IMR-90 (cell line): Measurements from ENCODE around the gene PPP2R1B. TPM values are rescaled to one million over a fixed set of nuclear protein-coding genes. Genes with fewer than 3 reads are reported as not detected.

Experiments used
- ATAC-seq: fragments of 200-7000 bp; cut with Tn5 transposase; 2 replicates; pipeline ENCODE4 v1.9.1; 2020; ENCODE audit warnings: low read depth, mild to moderate bottlenecking, moderate library complexity
- BruUV-seq: library from RNA; stranded (reverse); fragments of 400-500 nt; replicated peaks from 2 replicates; lab custom pipeline; 2021; lab: Mats Ljungman, UMichigan
- CTCF ChIA-PET: fragments of 300-600 bp; formaldehyde crosslinking; extraction: SDS; loops from one replicate; lab custom pipeline; 2021; ENCODE audit warnings: antibody characterized with exemption; lab: Yijun Ruan, JAX
- POLR2A ChIA-PET: fragments of 300-600 bp; sonication (Branson Sonifier 250); formaldehyde crosslinking; loops from one replicate; lab custom pipeline; 2022; ENCODE audit warnings: antibody characterized with exemption; ENCODE audit not compliant: unreplicated experiment; lab: Charles Lee
- DNase-seq: peaks from one replicate; pipeline ENCODE4 v3.0.0; 2013
- H2AFZ ChIP-seq: replicated peaks from 2 replicates; pipeline ENCODE3; 2013; ENCODE audit warnings: low read length, mild to moderate bottlenecking; ENCODE audit not compliant: poor library complexity
- H2AK5ac ChIP-seq: 2 replicates; pipeline ENCODE4 v1.6.1; 2013; ENCODE audit warnings: low read depth, low read length, inconsistent platforms
- H2AK9ac ChIP-seq: replicated peaks from 2 replicates; pipeline ENCODE3; 2013; ENCODE audit warnings: mild to moderate bottlenecking, low read depth, low read length, moderate library complexity; ENCODE audit not compliant: poor library complexity
- H2BK120ac ChIP-seq: 2 replicates; pipeline ENCODE4 v1.6.1; 2013; ENCODE audit warnings: low read depth, low read length, inconsistent platforms
- H2BK15ac ChIP-seq: 3 replicates; pipeline ENCODE4 v1.6.1; 2013; ENCODE audit warnings: low read depth, low read length, inconsistent platforms
- H2BK20ac ChIP-seq: 2 replicates; pipeline ENCODE4 v1.6.1; 2013; ENCODE audit warnings: low read depth, mild to moderate bottlenecking, inconsistent platforms, low read length, moderate library complexity
- H2BK5ac ChIP-seq: 2 replicates; pipeline ENCODE4 v1.6.1; 2013; ENCODE audit warnings: mild to moderate bottlenecking, low read depth, low read length, inconsistent platforms; ENCODE audit not compliant: poor library complexity, severe bottlenecking
- H3K14ac ChIP-seq: replicated peaks from 2 replicates; pipeline ENCODE4 v1.6.1; 2013; ENCODE audit warnings: low read depth, low read length, inconsistent platforms
- H3K18ac ChIP-seq: 2 replicates; pipeline ENCODE4 v1.6.1; 2013; ENCODE audit warnings: low read depth, low read length, control low read depth
- H3K23ac ChIP-seq: 2 replicates; pipeline ENCODE4 v1.6.1; 2013; ENCODE audit warnings: low read depth, low read length, inconsistent platforms
- H3K27ac ChIP-seq: 2 replicates; pipeline ENCODE4 v1.5.1; 2013; ENCODE audit warnings: mild to moderate bottlenecking, control low read depth, low read length; ENCODE audit not compliant: insufficient read depth
- H3K27me3 ChIP-seq: 2 replicates; pipeline ENCODE4 v1.6.1; 2013; ENCODE audit warnings: low read length; ENCODE audit not compliant: control insufficient read depth, insufficient read depth
- H3K36me3 ChIP-seq: 2 replicates; pipeline ENCODE4 v1.6.1; 2013; ENCODE audit warnings: low read length, mixed read lengths; ENCODE audit not compliant: control insufficient read depth, insufficient read depth
- H3K4ac ChIP-seq: 2 replicates; pipeline ENCODE4 v1.6.1; 2013; ENCODE audit warnings: low read depth, low read length, inconsistent platforms
- H3K4me1 ChIP-seq: 2 replicates; pipeline ENCODE4 v1.6.1; 2013; ENCODE audit warnings: low read length, mixed read lengths; ENCODE audit not compliant: control insufficient read depth, insufficient read depth
- H3K4me2 ChIP-seq: 2 replicates; pipeline ENCODE4 v1.6.1; 2013; ENCODE audit warnings: low read depth, mild to moderate bottlenecking, control low read depth, low read length, moderate library complexity
- H3K4me3 ChIP-seq: 2 replicates; pipeline ENCODE4 v1.5.1; 2013; ENCODE audit warnings: low read depth, mild to moderate bottlenecking, control low read depth, low read length, moderate library complexity; ENCODE audit not compliant: insufficient read depth
- H3K56ac ChIP-seq: 2 replicates; pipeline ENCODE4 v1.6.1; 2013; ENCODE audit warnings: low read length, inconsistent platforms; ENCODE audit not compliant: insufficient read depth; ENCODE audit errors: extremely low read depth
- H3K79me1 ChIP-seq, 2 experiments: 2 replicates each; pipeline ENCODE4 v1.6.1; 2013; ENCODE audit warnings: low read length in 2 of 2, inconsistent platforms in 1 of 2, low read depth in 1 of 2
- H3K9ac ChIP-seq: 2 replicates; pipeline ENCODE4 v1.6.1; 2013; ENCODE audit warnings: low read depth, low read length, control low read depth
- H3K9me1 ChIP-seq: 2 replicates; pipeline ENCODE4 v1.6.1; 2013; ENCODE audit warnings: low read length, inconsistent platforms; ENCODE audit not compliant: insufficient read depth
- H3K9me3 ChIP-seq: 2 replicates; pipeline ENCODE4 v1.6.1; 2013; ENCODE audit warnings: low read length; ENCODE audit not compliant: control insufficient read depth, insufficient read depth
- H4K20me1 ChIP-seq: 2 replicates; pipeline ENCODE4 v1.6.1; 2013; ENCODE audit warnings: low read length, inconsistent platforms; ENCODE audit not compliant: insufficient read depth
- H4K5ac ChIP-seq: 2 replicates; pipeline ENCODE4 v1.6.1; 2013; ENCODE audit warnings: mild to moderate bottlenecking, low read depth, low read length, control low read depth
- H4K8ac ChIP-seq, 2 experiments: 2 replicates each; pipeline ENCODE4 v1.6.1; 2013; ENCODE audit warnings: low read depth in 2 of 2, low read length in 2 of 2, control low read depth in 1 of 2, inconsistent platforms in 1 of 2
- H4K91ac ChIP-seq: 2 replicates; pipeline ENCODE4 v1.6.1; 2013; ENCODE audit warnings: low read depth, low read length, inconsistent platforms; ENCODE audit not compliant: insufficient read depth
- MAFK ChIP-seq: IDR thresholded peaks from 2 replicates; pipeline ENCODE4 v1.6.1; 2012; ENCODE audit warnings: low read depth, low read length, improper control_type of control experiment
- RAD21 ChIP-seq: IDR thresholded peaks from 2 replicates; pipeline ENCODE4 v1.6.1; 2012; ENCODE audit warnings: low read length, improper control_type of control experiment
- RCOR1 ChIP-seq: IDR thresholded peaks from 2 replicates; pipeline ENCODE4 v1.6.1; 2012; ENCODE audit warnings: mild to moderate bottlenecking, low read length, improper control_type of control experiment; ENCODE audit not compliant: insufficient replicate concordance
- SMC3 ChIP-seq: fragments of 150-350 bp; IDR thresholded peaks from 2 replicates; pipeline ENCODE4 v1.6.1; 2016; ENCODE audit warnings: low read depth, mild to moderate bottlenecking, antibody characterized with exemption, low read length, moderate library complexity
- WGBS, 2 experiments: methylation state at CpG; one replicate each; pipeline versions ENCODE4 v1.1.5 to v1.1.7; 2013; ENCODE audit warnings: missing lambda C conversion rate in 2 of 2; ENCODE audit not compliant: insufficient read length in 1 of 2; ENCODE audit errors: extremely low coverage in 2 of 2; 5-methylcytosine and 5-hydroxymethylcytosine counted together
- dilution Hi-C: fragments of 300-500 bp; cut with HindIII; formaldehyde crosslinking; loops from one replicate; pipeline ENCODE4 v1.14.3; 2018; ENCODE audit warnings: low sequenced_read_pairs; ENCODE audit not compliant: unreplicated experiment
- in situ Hi-C: fragments of 300-500 bp; cut with MboI; formaldehyde crosslinking; loops from 3 replicates; pipeline ENCODE4 v1.14.3; 2019; ENCODE audit warnings: low sequenced_read_pairs, inconsistent platforms, mixed read lengths
- intact Hi-C: fragments of 100-400 bp; cut with micrococcal nuclease; formaldehyde crosslinking; loops from 2 replicates; pipeline ENCODE4 v1.10.0; 2022
- polyA plus RNA-seq, 3 experiments: library from polyadenylated mRNA; depleted of rRNA; stranded (reverse); fragments of >200 nt; gene quantifications; 2 replicates each; pipeline ENCODE4 v1.2.3, GENCODE V29; 2012; ENCODE audit warnings: low replicate concordance in 1 of 3
- total RNA-seq: library from RNA; depleted of rRNA; stranded (reverse); fragments of >200 nt; gene quantifications from 2 replicates; pipeline ENCODE4 v1.2.3, GENCODE V29; 2012

Gene PPP2R1B
- total and polyA plus RNA-seq, 2 of the 4 experiments (the other 2 are of a cell fraction), result 23.0 to 62.9 TPM

GRCh38 chr11:111737444-111738210 lies 28.6 kb downstream of the PPP2R1B start (continued):
- TF ChIP-seq RAD21 (no peak), SMC3 (no peak)

- H3K27ac ChIP-seq, result peak overlapping the region; percentile 96
- in situ Hi-C loops (no loop called here), intact Hi-C loops (no loop called here), dilution Hi-C loops (no loop called here)
- H2AFZ ChIP-seq, result peak overlapping the region; percentile 85
- DNase-seq (no peak), ATAC-seq (no peak)
- H3K14ac ChIP-seq, result peak overlapping the region; percentile 98
- peak overlapping the region; percentile 97 for H3K18ac ChIP-seq
- H4K5ac ChIP-seq, result peak overlapping the region; percentile 97
- POLR2A ChIA-PET, result interaction anchor here (0.6 kb wide), 1 partner anchor 9 kb away, joined by 3 read pairs; no protein-coding TSS in a partner anchor
- peak overlapping the region; percentile 98 for H4K91ac ChIP-seq
- peak overlapping the region; percentile 97 for H3K23ac ChIP-seq
- no peaks in the 10 kb centered on the region for H4K20me1 ChIP-seq
- peak overlapping the region; percentile 93 to 99 for H4K8ac ChIP-seq
- H3K4me3 ChIP-seq, result no peak overlapping the region
- H3K4ac ChIP-seq, result peak overlapping the region; percentile 99
- peak overlapping the region; percentile 96 for H3K56ac ChIP-seq
- peak overlapping the region; percentile 86 for H3K9ac ChIP-seq
- TF ChIP-seq RCOR1, result no peak
- TF ChIP-seq MAFK, result no peak
- peak overlapping the region; percentile 96 for H2BK5ac ChIP-seq
- peak overlapping the region; percentile 96 for H2BK20ac ChIP-seq
- H3K9me1 ChIP-seq, result peaks cover 43% of the 10 kb centered on the region
- H3K9me3 ChIP-seq, result no peaks in the 10 kb centered on the region
- H3K4me1 ChIP-seq, result peaks cover 53% of the 10 kb centered on the region
- peak overlapping the region; percentile 86 for H2AK9ac ChIP-seq
- H3K79me1 ChIP-seq, result peaks cover 15 to 63% of the 10 kb centered on the region in 2 experiments
- WGBS, 2 experiments, result 58% methylated on average over 5 of the region's 15 CpGs; no CpG with 5 or more reads in 1 of the 2 experiments
- H3K36me3 ChIP-seq, result peaks cover 16% of the 10 kb centered on the region
- no peaks in the 10 kb centered on the region for H3K27me3 ChIP-seq
- CTCF ChIA-PET, result interaction anchor here (1.4 kb wide), 1 partner anchor 132 kb away, joined by 3 read pairs; no protein-coding TSS in a partner anchor
- no TSS peak for BruUV-seq
- peak overlapping the region; percentile 96; the same call in 2 of the 3 replicates for H2BK15ac ChIP-seq
- no peak overlapping the region for H3K4me2 ChIP-seq
- peak overlapping the region; percentile 98 for H2BK120ac ChIP-seq
- H2AK5ac ChIP-seq, result peak overlapping the region; percentile 96
These were observed 29.4 kb downstream of the PPP2R1B start for GRCh38 chr11:111736621-111737443.
